ENCODE results near the gene SPRY1. TPM values are rescaled to one million over a fixed set of nuclear protein-coding genes. Genes with fewer than 3 reads are reported as not detected.

The SPRY1 gene
- total and polyA plus RNA-seq, 2 of the 8 experiments (the other 6 are each of a cell fraction or from before 2014, with no cell fraction given), result 11.7 to 56.2 TPM

DNA sequence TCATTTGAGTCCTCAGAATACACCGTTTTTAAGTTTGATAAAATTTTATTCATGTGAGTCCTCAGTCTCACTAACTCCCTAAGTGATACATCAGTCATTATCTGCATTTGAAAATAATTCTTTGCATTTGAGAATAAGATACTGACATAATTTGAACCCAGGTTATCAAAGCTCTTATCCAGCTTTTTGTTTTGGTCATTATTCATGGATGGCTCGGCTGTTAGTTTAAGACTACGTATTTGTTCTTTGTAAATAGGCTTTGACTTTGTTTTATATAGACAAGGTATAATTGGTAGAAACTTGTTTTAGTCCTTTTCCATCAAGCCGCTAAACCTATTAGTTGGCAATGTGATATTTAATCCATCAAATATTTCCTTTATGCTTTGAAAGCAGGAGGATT lies 7.9 kb downstream of the SPRY1 start (continued):
- TF ChIP-seq, protein P1, sequence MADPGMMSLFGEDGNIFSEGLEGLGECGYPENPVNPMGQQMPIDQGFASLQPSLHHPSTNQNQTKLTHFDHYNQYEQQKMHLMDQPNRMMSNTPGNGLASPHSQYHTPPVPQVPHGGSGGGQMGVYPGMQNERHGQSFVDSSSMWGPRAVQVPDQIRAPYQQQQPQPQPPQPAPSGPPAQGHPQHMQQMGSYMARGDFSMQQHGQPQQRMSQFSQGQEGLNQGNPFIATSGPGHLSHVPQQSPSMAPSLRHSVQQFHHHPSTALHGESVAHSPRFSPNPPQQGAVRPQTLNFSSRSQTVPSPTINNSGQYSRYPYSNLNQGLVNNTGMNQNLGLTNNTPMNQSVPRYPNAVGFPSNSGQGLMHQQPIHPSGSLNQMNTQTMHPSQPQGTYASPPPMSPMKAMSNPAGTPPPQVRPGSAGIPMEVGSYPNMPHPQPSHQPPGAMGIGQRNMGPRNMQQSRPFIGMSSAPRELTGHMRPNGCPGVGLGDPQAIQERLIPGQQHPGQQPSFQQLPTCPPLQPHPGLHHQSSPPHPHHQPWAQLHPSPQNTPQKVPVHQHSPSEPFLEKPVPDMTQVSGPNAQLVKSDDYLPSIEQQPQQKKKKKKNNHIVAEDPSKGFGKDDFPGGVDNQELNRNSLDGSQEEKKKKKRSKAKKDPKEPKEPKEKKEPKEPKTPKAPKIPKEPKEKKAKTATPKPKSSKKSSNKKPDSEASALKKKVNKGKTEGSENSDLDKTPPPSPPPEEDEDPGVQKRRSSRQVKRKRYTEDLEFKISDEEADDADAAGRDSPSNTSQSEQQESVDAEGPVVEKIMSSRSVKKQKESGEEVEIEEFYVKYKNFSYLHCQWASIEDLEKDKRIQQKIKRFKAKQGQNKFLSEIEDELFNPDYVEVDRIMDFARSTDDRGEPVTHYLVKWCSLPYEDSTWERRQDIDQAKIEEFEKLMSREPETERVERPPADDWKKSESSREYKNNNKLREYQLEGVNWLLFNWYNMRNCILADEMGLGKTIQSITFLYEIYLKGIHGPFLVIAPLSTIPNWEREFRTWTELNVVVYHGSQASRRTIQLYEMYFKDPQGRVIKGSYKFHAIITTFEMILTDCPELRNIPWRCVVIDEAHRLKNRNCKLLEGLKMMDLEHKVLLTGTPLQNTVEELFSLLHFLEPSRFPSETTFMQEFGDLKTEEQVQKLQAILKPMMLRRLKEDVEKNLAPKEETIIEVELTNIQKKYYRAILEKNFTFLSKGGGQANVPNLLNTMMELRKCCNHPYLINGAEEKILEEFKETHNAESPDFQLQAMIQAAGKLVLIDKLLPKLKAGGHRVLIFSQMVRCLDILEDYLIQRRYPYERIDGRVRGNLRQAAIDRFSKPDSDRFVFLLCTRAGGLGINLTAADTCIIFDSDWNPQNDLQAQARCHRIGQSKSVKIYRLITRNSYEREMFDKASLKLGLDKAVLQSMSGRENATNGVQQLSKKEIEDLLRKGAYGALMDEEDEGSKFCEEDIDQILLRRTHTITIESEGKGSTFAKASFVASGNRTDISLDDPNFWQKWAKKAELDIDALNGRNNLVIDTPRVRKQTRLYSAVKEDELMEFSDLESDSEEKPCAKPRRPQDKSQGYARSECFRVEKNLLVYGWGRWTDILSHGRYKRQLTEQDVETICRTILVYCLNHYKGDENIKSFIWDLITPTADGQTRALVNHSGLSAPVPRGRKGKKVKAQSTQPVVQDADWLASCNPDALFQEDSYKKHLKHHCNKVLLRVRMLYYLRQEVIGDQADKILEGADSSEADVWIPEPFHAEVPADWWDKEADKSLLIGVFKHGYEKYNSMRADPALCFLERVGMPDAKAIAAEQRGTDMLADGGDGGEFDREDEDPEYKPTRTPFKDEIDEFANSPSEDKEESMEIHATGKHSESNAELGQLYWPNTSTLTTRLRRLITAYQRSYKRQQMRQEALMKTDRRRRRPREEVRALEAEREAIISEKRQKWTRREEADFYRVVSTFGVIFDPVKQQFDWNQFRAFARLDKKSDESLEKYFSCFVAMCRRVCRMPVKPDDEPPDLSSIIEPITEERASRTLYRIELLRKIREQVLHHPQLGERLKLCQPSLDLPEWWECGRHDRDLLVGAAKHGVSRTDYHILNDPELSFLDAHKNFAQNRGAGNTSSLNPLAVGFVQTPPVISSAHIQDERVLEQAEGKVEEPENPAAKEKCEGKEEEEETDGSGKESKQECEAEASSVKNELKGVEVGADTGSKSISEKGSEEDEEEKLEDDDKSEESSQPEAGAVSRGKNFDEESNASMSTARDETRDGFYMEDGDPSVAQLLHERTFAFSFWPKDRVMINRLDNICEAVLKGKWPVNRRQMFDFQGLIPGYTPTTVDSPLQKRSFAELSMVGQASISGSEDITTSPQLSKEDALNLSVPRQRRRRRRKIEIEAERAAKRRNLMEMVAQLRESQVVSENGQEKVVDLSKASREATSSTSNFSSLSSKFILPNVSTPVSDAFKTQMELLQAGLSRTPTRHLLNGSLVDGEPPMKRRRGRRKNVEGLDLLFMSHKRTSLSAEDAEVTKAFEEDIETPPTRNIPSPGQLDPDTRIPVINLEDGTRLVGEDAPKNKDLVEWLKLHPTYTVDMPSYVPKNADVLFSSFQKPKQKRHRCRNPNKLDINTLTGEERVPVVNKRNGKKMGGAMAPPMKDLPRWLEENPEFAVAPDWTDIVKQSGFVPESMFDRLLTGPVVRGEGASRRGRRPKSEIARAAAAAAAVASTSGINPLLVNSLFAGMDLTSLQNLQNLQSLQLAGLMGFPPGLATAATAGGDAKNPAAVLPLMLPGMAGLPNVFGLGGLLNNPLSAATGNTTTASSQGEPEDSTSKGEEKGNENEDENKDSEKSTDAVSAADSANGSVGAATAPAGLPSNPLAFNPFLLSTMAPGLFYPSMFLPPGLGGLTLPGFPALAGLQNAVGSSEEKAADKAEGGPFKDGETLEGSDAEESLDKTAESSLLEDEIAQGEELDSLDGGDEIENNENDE (IDR thresholded peaks at IDR 0.05; ENCODE audit: insufficient replicate concordance, low read length), result no peak
- no peak for TF ChIP-seq SP2 (IDR thresholded peaks at IDR 0.05; ENCODE audit: low read length)
- TF ChIP-seq POLR2A (IDR thresholded peaks at IDR 0.05; ENCODE audit: control extremely low read depth in 1 of 2, low read depth in 2 of 2, low read length in 2 of 2), result no peak
- no peak for TF ChIP-seq JUND (IDR thresholded peaks at IDR 0.05; ENCODE audit: low read length)
- no peak for TF ChIP-seq HDAC2 (IDR thresholded peaks at IDR 0.05; ENCODE audit: borderline replicate concordance in 1 of 2, low read depth in 2 of 2, low read length in 2 of 2)
- TF ChIP-seq RBBP5 (IDR thresholded peaks at IDR 0.05; ENCODE audit: borderline replicate concordance, low read depth, low read length), result no peak
- no peak for TF ChIP-seq KDM5A (IDR thresholded peaks at IDR 0.05; ENCODE audit: low read length)
- TF ChIP-seq BCL11A (IDR thresholded peaks at IDR 0.05; ENCODE audit: low read depth in 2 of 2, low read length in 2 of 2), result no peak
- no peak for TF ChIP-seq NANOG (IDR thresholded peaks at IDR 0.05; ENCODE audit: insufficient read depth, low read depth, low read length, poor library complexity, severe bottlenecking)
- TF ChIP-seq GTF2F1 (IDR thresholded peaks at IDR 0.05; ENCODE audit: borderline replicate concordance, low read depth, low read length), result no peak
- no peak for TF ChIP-seq EGR1 (IDR thresholded peaks at IDR 0.05; ENCODE audit: borderline replicate concordance, low read depth, low read length)
- TF ChIP-seq FOSL1 (IDR thresholded peaks at IDR 0.05; ENCODE audit: insufficient read depth, low read depth, low read length), result no peak
- no peak for TF ChIP-seq SP4 (IDR thresholded peaks at IDR 0.05; ENCODE audit: low read length)
